HCT116 (cell line): Measurements from ENCODE around the gene PRKN. TPM values are rescaled to one million over a fixed set of nuclear protein-coding genes. Genes with fewer than 3 reads are reported as not detected.

Experiments used
- ATAC-seq: fragments of 200-7000 bp; cut with Tn5 transposase; 2 replicates; pipeline ENCODE4 v1.9.1; 2020; ENCODE audit warnings: mild to moderate bottlenecking, moderate library complexity
- BruUV-seq: library from RNA; stranded (reverse); fragments of 400-500 nt; replicated peaks from 2 replicates; lab custom pipeline; 2021; lab: Mats Ljungman, UMichigan
- CTCF ChIA-PET: fragments of 300-600 bp; sonication (Branson Sonifier 250); formaldehyde crosslinking; loops from one replicate; lab custom pipeline; 2021; ENCODE audit warnings: antibody characterized with exemption; lab: Charles Lee
- POLR2A ChIA-PET: fragments of 300-600, 350-600 bp; sonication (Branson Sonifier 250); formaldehyde crosslinking; loops from one replicate; lab custom pipeline; 2021; ENCODE audit warnings: antibody characterized with exemption; lab: Charles Lee
- RAD21 ChIA-PET, 2 experiments: fragments of 300-600 bp; sonication (Branson Sonifier 250); formaldehyde crosslinking; loops; one replicate each; lab custom pipeline; 2023; ENCODE audit warnings: low total read pairs in 2 of 2; ENCODE audit not compliant: uncharacterized antibody in 2 of 2, unreplicated experiment in 2 of 2, low non-redundant PET in 1 of 2; lab: Charles Lee
- DNase-seq: peaks from one replicate; pipeline ENCODE4 v3.0.0-alpha.2; 2010; ENCODE audit warnings: low read depth, low spot score
- H2AFZ ChIP-seq: fragments of 200-600 bp; shearing (Covaris generic), sonication (generic); 2 replicates; pipeline ENCODE4 v1.6.1; 2017; ENCODE audit warnings: low read depth, mixed run types, mixed read lengths, antibody characterized with exemption, low read length; ENCODE audit not compliant: poor library complexity, severe bottlenecking
- H3K27ac ChIP-seq: 2 replicates; pipeline ENCODE4 v1.5.1; 2012; ENCODE audit warnings: low read depth, low read length
- H3K27me3 ChIP-seq: fragments of 200-600 bp; sonication (generic); 2 replicates; pipeline ENCODE4 v1.6.1; 2016; ENCODE audit warnings: mixed run types, low read length, mixed read lengths; ENCODE audit not compliant: insufficient read depth
- H3K36me3 ChIP-seq, 2 experiments: fragments of 200-500 bp in 1 of 2; fragments of 200-600 bp in 1 of 2; sonication (Bioruptor generic) in 1 of 2; sonication (generic) in 1 of 2; 2 replicates each; pipeline versions ENCODE4 v1.5.1 to v1.6.1; 2014 to 2016; ENCODE audit warnings: low read length in 2 of 2, inconsistent platforms in 1 of 2, mixed read lengths in 1 of 2, mixed run types in 1 of 2; ENCODE audit not compliant: insufficient read depth in 2 of 2, control insufficient read depth in 1 of 2
- H3K4me1 ChIP-seq, 2 experiments: fragments of 200-600 bp in 1 of 2; sonication (generic) in 1 of 2; 2 replicates each; pipeline versions ENCODE4 v1.5.1 to v1.6.1; 2012 to 2017; ENCODE audit warnings: low read length in 2 of 2, inconsistent platforms in 1 of 2, mild to moderate bottlenecking in 1 of 2, mixed read lengths in 1 of 2, mixed run types in 1 of 2, moderate library complexity in 1 of 2; ENCODE audit not compliant: insufficient read depth in 2 of 2, control insufficient read depth in 1 of 2
- H3K4me2 ChIP-seq: fragments of 200-600 bp; sonication (generic); 2 replicates; pipeline ENCODE4 v1.6.1; 2017; ENCODE audit warnings: mixed run types, low read length, mixed read lengths
- H3K4me3 ChIP-seq, 2 experiments: fragments of 200-600 bp in 1 of 2; sonication (generic) in 1 of 2; replicated peaks in 1 of 2; 2 replicates each; pipeline ENCODE4 v1.5.1; 2011 to 2016; ENCODE audit warnings: low read length in 2 of 2, control low read depth in 1 of 2, low read depth in 1 of 2, mild to moderate bottlenecking in 1 of 2, mixed read lengths in 1 of 2, mixed run types in 1 of 2
- H3K79me2 ChIP-seq: fragments of 200-600 bp; sonication (generic); 2 replicates; pipeline ENCODE4 v1.6.1; 2017; ENCODE audit warnings: mild to moderate bottlenecking, mixed run types, low read length, moderate library complexity, mixed read lengths; ENCODE audit not compliant: insufficient read depth
- H3K9ac ChIP-seq: fragments of 200-600 bp; sonication (generic); 2 replicates; pipeline ENCODE4 v1.6.1; 2016; ENCODE audit warnings: low read length, mixed read lengths
- H3K9me2 ChIP-seq: fragments of 200-600 bp; sonication (generic), shearing (Covaris generic); 2 replicates; pipeline ENCODE4 v1.6.1; 2017; ENCODE audit warnings: mixed run types, mild to moderate bottlenecking, moderate library complexity; ENCODE audit not compliant: insufficient read depth
- H3K9me3 ChIP-seq, 2 experiments: fragments of 200-500 bp in 1 of 2; fragments of 200-600 bp in 1 of 2; sonication (Bioruptor generic) in 1 of 2; sonication (generic) in 1 of 2; 2 replicates each; pipeline ENCODE4 v1.6.1; 2014 to 2017; ENCODE audit warnings: low read length in 2 of 2, mixed read lengths in 2 of 2, inconsistent platforms in 1 of 2, low read depth in 1 of 2, mild to moderate bottlenecking in 1 of 2, mixed run types in 1 of 2, moderate library complexity in 1 of 2; ENCODE audit not compliant: control insufficient read depth in 1 of 2, insufficient read depth in 1 of 2
- H4K20me1 ChIP-seq: fragments of 200-600 bp; sonication (generic), shearing (Covaris generic); 2 replicates; pipeline ENCODE4 v1.6.1; 2017; ENCODE audit warnings: mixed run types, mild to moderate bottlenecking, moderate library complexity; ENCODE audit not compliant: insufficient read depth
- CBX3 ChIP-seq: IDR thresholded peaks from 2 replicates; pipeline ENCODE4 v1.6.1; 2012; ENCODE audit warnings: low read depth
- CEBPB ChIP-seq: IDR thresholded peaks from 2 replicates; pipeline ENCODE4 v1.6.1; 2012; ENCODE audit warnings: low read depth
- EGR1 ChIP-seq: IDR thresholded peaks from 2 replicates; pipeline ENCODE4 v1.6.1; 2012; ENCODE audit warnings: low read depth
- EZH2phosphoT487 ChIP-seq: fragments of 200-600 bp; IDR thresholded peaks from 2 replicates; pipeline ENCODE4 v1.6.1; 2018; ENCODE audit warnings: antibody characterized with exemption, borderline replicate concordance
- JUND ChIP-seq: IDR thresholded peaks from 2 replicates; pipeline ENCODE4 v1.6.1; 2012
- POLR2AphosphoS5 ChIP-seq: IDR thresholded peaks from 2 replicates; pipeline ENCODE4 v1.6.1; 2011; ENCODE audit warnings: mild to moderate bottlenecking, low read depth, low read length, moderate library complexity
- RAD21 ChIP-seq: IDR thresholded peaks from 2 replicates; pipeline ENCODE4 v1.6.1; 2012; ENCODE audit warnings: low read depth, mild to moderate bottlenecking
- SP1 ChIP-seq: IDR thresholded peaks from 2 replicates; pipeline ENCODE4 v1.6.1; 2012; ENCODE audit warnings: low read depth
- YY1 ChIP-seq: IDR thresholded peaks from 2 replicates; pipeline ENCODE4 v1.6.1; 2011; ENCODE audit warnings: low read length, low read depth, moderate library complexity, mild to moderate bottlenecking; ENCODE audit not compliant: insufficient replicate concordance; ENCODE audit errors: extremely low read depth
- ZFX ChIP-seq: fragments of 450-650 bp; IDR thresholded peaks from 2 replicates; pipeline ENCODE4 v1.6.1; 2017
- ZNF274 ChIP-seq: fragments of 200-500 bp; sonication (Bioruptor generic); IDR thresholded peaks from 2 replicates; pipeline ENCODE4 v1.6.1; 2014; ENCODE audit warnings: mild to moderate bottlenecking, low read depth, low read length, inconsistent platforms
- intact Hi-C: fragments of 100-400 bp; cut with micrococcal nuclease; formaldehyde crosslinking; loops from 2 replicates; pipeline ENCODE4 v1.10.0; 2022
- total RNA-seq: library from RNA; stranded (reverse); gene quantifications from one replicate; pipeline ENCODE4 v1.2.1, GENCODE V29; 2021; ENCODE audit not compliant: unreplicated experiment
- TF ChIP-seq, protein P1 (sequence below), 3 experiments: fragments of 200-600 bp in 1 of 3; sonication (generic) in 1 of 3; IDR thresholded peaks in 2 of 3; conservative IDR thresholded peaks in 1 of 3; 2 replicates each; pipeline ENCODE4 v1.5.1; 2012 to 2017; ENCODE audit warnings: low read depth in 2 of 3, low read length in 2 of 3, antibody characterized with exemption in 1 of 3, borderline replicate concordance in 1 of 3, control low read depth in 1 of 3, mild to moderate bottlenecking in 1 of 3, mixed read lengths in 1 of 3, mixed run types in 1 of 3, moderate library complexity in 1 of 3; ENCODE audit not compliant: insufficient read depth in 1 of 3

PRKN gene
- total RNA-seq, 1 experiment from 2014 or later: 2.6 TPM

GRCh38 chr6:162332365-162332764 is 395.2 kb downstream of the PRKN start:
- CTCF ChIA-PET: no interaction called here
- ATAC-seq (no peak), DNase-seq (no peak)
- Histone ChIP-seq H3K36me3 (no peaks in the 10 kb centered on the region), H2AFZ (no peak overlapping the region), H3K4me3 (no peak overlapping the region), H3K4me2 (no peak overlapping the region), H3K9ac (no peak overlapping the region), H3K27me3 (no peaks in the 10 kb centered on the region), H4K20me1 (no peaks in the 10 kb centered on the region), H3K4me1 (no peaks in the 10 kb centered on the region), H3K27ac (no peak overlapping the region), H3K9me3 (no peaks in the 10 kb centered on the region), H3K9me2 (no peaks in the 10 kb centered on the region), H3K79me2 (no peaks in the 10 kb centered on the region)
- TF ChIP-seq EGR1 (no peak), ZFX (no peak), CBX3 (no peak), RAD21 (no peak)
- RAD21 ChIA-PET: no interaction called here
- intact Hi-C loops: no loop called here
- BruUV-seq: no TSS peak
- POLR2A ChIA-PET: no interaction called here

GRCh38 chr6:162331911-162332310 is 395.7 kb downstream of the PRKN start:
- Histone ChIP-seq H3K9me2 (no peaks in the 10 kb centered on the region), H3K4me2 (no peak overlapping the region), H3K36me3 (no peaks in the 10 kb centered on the region), H3K4me1 (no peaks in the 10 kb centered on the region), H3K9ac (no peak overlapping the region), H3K27me3 (no peaks in the 10 kb centered on the region), H2AFZ (no peak overlapping the region), H3K27ac (no peak overlapping the region), H3K79me2 (no peaks in the 10 kb centered on the region), H3K4me3 (no peak overlapping the region), H4K20me1 (no peaks in the 10 kb centered on the region), H3K9me3 (no peaks in the 10 kb centered on the region)
- ATAC-seq: no peak
- CTCF ChIA-PET: no interaction called here
- BruUV-seq: no TSS peak
- RAD21 ChIA-PET: no interaction called here
- no peak for TF ChIP-seq ZNF274
- TF ChIP-seq CEBPB: no peak
- TF ChIP-seq JUND: no peak
- TF ChIP-seq POLR2AphosphoS5: no peak
- TF ChIP-seq, protein P1, sequence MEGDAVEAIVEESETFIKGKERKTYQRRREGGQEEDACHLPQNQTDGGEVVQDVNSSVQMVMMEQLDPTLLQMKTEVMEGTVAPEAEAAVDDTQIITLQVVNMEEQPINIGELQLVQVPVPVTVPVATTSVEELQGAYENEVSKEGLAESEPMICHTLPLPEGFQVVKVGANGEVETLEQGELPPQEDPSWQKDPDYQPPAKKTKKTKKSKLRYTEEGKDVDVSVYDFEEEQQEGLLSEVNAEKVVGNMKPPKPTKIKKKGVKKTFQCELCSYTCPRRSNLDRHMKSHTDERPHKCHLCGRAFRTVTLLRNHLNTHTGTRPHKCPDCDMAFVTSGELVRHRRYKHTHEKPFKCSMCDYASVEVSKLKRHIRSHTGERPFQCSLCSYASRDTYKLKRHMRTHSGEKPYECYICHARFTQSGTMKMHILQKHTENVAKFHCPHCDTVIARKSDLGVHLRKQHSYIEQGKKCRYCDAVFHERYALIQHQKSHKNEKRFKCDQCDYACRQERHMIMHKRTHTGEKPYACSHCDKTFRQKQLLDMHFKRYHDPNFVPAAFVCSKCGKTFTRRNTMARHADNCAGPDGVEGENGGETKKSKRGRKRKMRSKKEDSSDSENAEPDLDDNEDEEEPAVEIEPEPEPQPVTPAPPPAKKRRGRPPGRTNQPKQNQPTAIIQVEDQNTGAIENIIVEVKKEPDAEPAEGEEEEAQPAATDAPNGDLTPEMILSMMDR (IDR thresholded peaks at IDR 0.05 in 2 of 3, conservative IDR thresholded peaks at IDR 0.05 in 1 of 3; ENCODE audit: borderline replicate concordance in 1 of 3, insufficient read depth in 1 of 3, low read depth in 2 of 3, low read length in 2 of 3): no peak
- TF ChIP-seq EGR1: no peak
- no peak for TF ChIP-seq CBX3
- TF ChIP-seq SP1: no peak
- TF ChIP-seq EZH2phosphoT487: no peak
- no peak for TF ChIP-seq YY1
- no peak for TF ChIP-seq RAD21
- TF ChIP-seq, all 23 proteins: peak for 0
- intact Hi-C loops: no loop called here
- no peak for DNase-seq
- POLR2A ChIA-PET: no interaction called here
